Caco-2 (cell line): ENCODE results near the gene KRT33A. TPM values are rescaled to one million over a fixed set of nuclear protein-coding genes. Genes with fewer than 3 reads are reported as not detected.

Experiments
- BruUV-seq: library from RNA; stranded (reverse); fragments of 400-500 nt; replicated peaks from 2 replicates; lab custom pipeline; 2021; lab: Mats Ljungman, UMichigan
- CTCF ChIA-PET: fragments of 300-600 bp; sonication (Branson Sonifier 250); formaldehyde crosslinking; loops from one replicate; lab custom pipeline; 2022; ENCODE audit warnings: antibody characterized with exemption; lab: Charles Lee
- POLR2A ChIA-PET: fragments of 300-600 bp; sonication (Branson Sonifier 250); formaldehyde crosslinking; loops from one replicate; lab custom pipeline; 2022; ENCODE audit warnings: antibody characterized with exemption; lab: Charles Lee
- DNase-seq, 2 experiments: peaks; one replicate each; pipeline versions ENCODE4 v3.0.0 to v3.0.0-alpha.2; 2020 to 2022
- H3K27me3 ChIP-seq: replicated peaks from 2 replicates; pipeline ENCODE4 v1.6.0; 2011; ENCODE audit warnings: low read length; ENCODE audit not compliant: control insufficient read depth, insufficient read depth
- H3K36me3 ChIP-seq: 2 replicates; pipeline ENCODE4 v1.5.1; 2011; ENCODE audit warnings: low read length; ENCODE audit not compliant: control insufficient read depth, insufficient read depth
- H3K4me1 ChIP-seq: fragments of 250-450 bp; sonication (Bioruptor Pico); 2 replicates; pipeline ENCODE4 v1.5.1; 2020; ENCODE audit warnings: mild to moderate bottlenecking
- H3K4me3 ChIP-seq: 2 replicates; pipeline ENCODE4 v1.5.1; 2011; ENCODE audit warnings: low read depth, mild to moderate bottlenecking, control low read depth, low read length
- H3K9me3 ChIP-seq: fragments of 250-450 bp; sonication (Bioruptor Pico); 2 replicates; pipeline ENCODE4 v1.5.1; 2020; ENCODE audit warnings: mild to moderate bottlenecking, moderate library complexity
- H3K27ac Mint-ChIP-seq: one replicate; pipeline ENCODE4 v1.8.0; 2022; ENCODE audit warnings: mixed read lengths; ENCODE audit not compliant: unreplicated experiment
- H3K27me3 Mint-ChIP-seq: one replicate; pipeline ENCODE4 v1.8.0; 2022; ENCODE audit warnings: mixed read lengths; ENCODE audit not compliant: insufficient read depth, unreplicated experiment
- H3K36me3 Mint-ChIP-seq: one replicate; pipeline ENCODE4 v1.8.0; 2022; ENCODE audit warnings: mild to moderate bottlenecking, mixed read lengths; ENCODE audit not compliant: insufficient read depth, unreplicated experiment
- H3K4me1 Mint-ChIP-seq: one replicate; pipeline ENCODE4 v1.8.0; 2022; ENCODE audit warnings: low read depth, mixed read lengths; ENCODE audit not compliant: unreplicated experiment
- H3K4me3 Mint-ChIP-seq: one replicate; pipeline ENCODE4 v1.8.0; 2022; ENCODE audit warnings: mild to moderate bottlenecking, moderate library complexity, mixed read lengths; ENCODE audit not compliant: unreplicated experiment
- H3K9me3 Mint-ChIP-seq: one replicate; pipeline ENCODE4 v1.8.0; 2022; ENCODE audit warnings: mixed read lengths; ENCODE audit not compliant: unreplicated experiment
- CTCF ChIP-seq, 2 experiments: fragments of 200-600 bp in 1 of 2; IDR thresholded peaks; 1 replicate in 1 of 2; 2 replicates in 1 of 2; pipeline versions ENCODE4 v1.5.1 to v1.8.0; 2011 to 2022; ENCODE audit warnings: antibody characterized with exemption in 1 of 2, control low read depth in 1 of 2, inconsistent platforms in 1 of 2, low read depth in 1 of 2, low read length in 1 of 2, mild to moderate bottlenecking in 1 of 2, moderate library complexity in 1 of 2; ENCODE audit not compliant: insufficient read depth in 1 of 2, severe bottlenecking in 1 of 2, unreplicated experiment in 1 of 2
- intact Hi-C: fragments of 100-400 bp; cut with micrococcal nuclease; formaldehyde crosslinking; loops from one replicate; pipeline ENCODE4 v1.10.0; 2022; ENCODE audit not compliant: unreplicated experiment
- total RNA-seq: library from RNA; stranded (reverse); gene quantifications from 2 replicates; pipeline ENCODE4 v1.2.3, GENCODE V29; 2022

Gene KRT33A
- total RNA-seq, 1 experiment from 2014 or later: not detected

GRCh38 chr17:41367426-41368075 lies 16.9 kb upstream of the KRT33A start:
- Mint-ChIP-seq H3K4me1 (no peaks in the 10 kb centered on the region), H3K27me3 (no peaks in the 10 kb centered on the region), H3K27ac (no peak overlapping the region), H3K9me3 (peaks cover 9% of the 10 kb centered on the region), H3K4me3 (no peak overlapping the region), H3K36me3 (no peaks in the 10 kb centered on the region)
- Histone ChIP-seq H3K27me3 (no peaks in the 10 kb centered on the region), H3K9me3 (no peaks in the 10 kb centered on the region), H3K4me1 (no peaks in the 10 kb centered on the region), H3K4me3 (no peak overlapping the region), H3K36me3 (no peaks in the 10 kb centered on the region)
- CTCF ChIA-PET: no interaction called here
- no peak for DNase-seq
- no TSS peak for BruUV-seq
- POLR2A ChIA-PET: interaction anchor here (0.6 kb wide), 1 partner anchor 37 kb away, joined by 3 read pairs; no protein-coding TSS in a partner anchor
- no peak for TF ChIP-seq CTCF (IDR thresholded peaks at IDR 0.05; ENCODE audit: insufficient read depth in 1 of 2, low read depth in 1 of 2, low read length in 1 of 2, severe bottlenecking in 1 of 2, unreplicated experiment in 1 of 2)
- intact Hi-C loops: no loop called here

- Histone ChIP-seq H3K36me3 (no peaks in the 10 kb centered on the region), H3K9me3 (no peaks in the 10 kb centered on the region; the same call in 1 of the 2 replicates), H3K4me1 (peaks cover 8% of the 10 kb centered on the region; the same call in 1 of the 2 replicates), H3K27me3 (no peaks in the 10 kb centered on the region), H3K4me3 (no peak overlapping the region)
- no peak overlapping the region for H3K27ac Mint-ChIP-seq
- H3K4me3 Mint-ChIP-seq: no peak overlapping the region
- TF ChIP-seq CTCF (IDR thresholded peaks at IDR 0.05; ENCODE audit: insufficient read depth in 1 of 2, low read depth in 1 of 2, low read length in 1 of 2, severe bottlenecking in 1 of 2, unreplicated experiment in 1 of 2): no peak
- intact Hi-C loops: no loop called here
- no TSS peak for BruUV-seq
- H3K36me3 Mint-ChIP-seq: no peaks in the 10 kb centered on the region
- no peak for DNase-seq
- H3K9me3 Mint-ChIP-seq: peaks cover 9% of the 10 kb centered on the region
- POLR2A ChIA-PET: no interaction called here
- CTCF ChIA-PET: no interaction called here
- H3K4me1 Mint-ChIP-seq: peaks cover 9% of the 10 kb centered on the region
- H3K27me3 Mint-ChIP-seq: no peaks in the 10 kb centered on the region
Observed at GRCh38 chr17:41366070-41366469, 15.4 kb upstream of the KRT33A start.

GRCh38 chr17:41363881-41364280 lies 13.3 kb upstream of the KRT33A start:
- no peak overlapping the region for H3K27ac Mint-ChIP-seq
- peaks cover 23% of the 10 kb centered on the region for H3K4me1 Mint-ChIP-seq
- Histone ChIP-seq H3K4me1 (peaks cover 15% of the 10 kb centered on the region; the same call in 1 of the 2 replicates), H3K27me3 (no peaks in the 10 kb centered on the region), H3K36me3 (no peaks in the 10 kb centered on the region), H3K9me3 (no peaks in the 10 kb centered on the region; the same call in 1 of the 2 replicates), H3K4me3 (no peak overlapping the region)
- no peaks in the 10 kb centered on the region for H3K27me3 Mint-ChIP-seq
- ChIA-PET CTCF (no interaction called here), POLR2A (no interaction called here)
- DNase-seq: no peak
- BruUV-seq: no TSS peak
- intact Hi-C loops: no loop called here
- peaks cover 9% of the 10 kb centered on the region for H3K9me3 Mint-ChIP-seq
- no peak overlapping the region for H3K4me3 Mint-ChIP-seq
- H3K36me3 Mint-ChIP-seq: no peaks in the 10 kb centered on the region
- no peak for TF ChIP-seq CTCF (IDR thresholded peaks at IDR 0.05; ENCODE audit: insufficient read depth in 1 of 2, low read depth in 1 of 2, low read length in 1 of 2, severe bottlenecking in 1 of 2, unreplicated experiment in 1 of 2)
